Activated CD8-positive, alpha-beta memory T cell treated with anti-CD3 and anti-CD28 coated beads, Interleukin-2, amount 50 U/mL, for 1 hour (primary cell): ENCODE measurements around the gene RBM10.

ENCODE experiments used
- DNase-seq: peaks from one replicate; pipeline ENCODE4 v3.0.0-alpha.2; 2020; ENCODE audit errors: extremely low read depth

Gene RBM10

DNA sequence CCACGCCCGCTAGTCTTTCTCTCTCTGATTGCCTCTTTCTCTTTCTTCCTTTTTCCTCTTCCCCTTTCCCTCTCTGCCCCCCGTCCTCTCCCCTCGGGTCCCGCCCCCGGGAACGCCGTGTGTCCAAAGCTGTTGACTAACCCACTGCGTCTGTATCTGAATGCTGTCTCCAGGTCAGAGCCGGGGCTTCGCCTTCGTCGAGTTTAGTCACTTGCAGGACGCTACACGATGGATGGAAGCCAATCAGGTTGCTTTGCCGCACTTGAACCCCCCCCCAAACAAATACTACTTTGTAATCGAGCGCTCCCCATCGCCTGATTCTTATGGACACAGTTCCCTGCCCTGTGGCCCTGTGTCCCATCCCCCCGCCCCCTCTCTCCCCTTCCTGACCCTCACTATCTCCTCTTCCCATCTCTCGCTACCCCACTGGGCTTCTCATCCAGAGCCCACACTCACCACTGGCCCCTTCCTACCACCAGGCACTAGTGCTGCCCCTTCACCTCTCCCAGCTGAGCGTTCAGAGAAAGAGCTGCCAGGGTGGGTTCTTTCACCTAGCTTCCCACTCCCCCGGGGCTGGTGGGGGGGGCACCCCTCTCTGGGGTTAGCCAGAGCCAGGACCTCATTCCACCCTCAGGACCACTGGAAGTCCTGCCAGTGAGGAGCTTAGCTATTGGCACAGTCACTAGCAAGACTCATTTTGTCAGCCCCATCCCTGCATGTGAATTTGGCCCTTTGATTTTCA lies 30.0 kb downstream of the RBM10 start:
- no peak for DNase-seq

DNA sequence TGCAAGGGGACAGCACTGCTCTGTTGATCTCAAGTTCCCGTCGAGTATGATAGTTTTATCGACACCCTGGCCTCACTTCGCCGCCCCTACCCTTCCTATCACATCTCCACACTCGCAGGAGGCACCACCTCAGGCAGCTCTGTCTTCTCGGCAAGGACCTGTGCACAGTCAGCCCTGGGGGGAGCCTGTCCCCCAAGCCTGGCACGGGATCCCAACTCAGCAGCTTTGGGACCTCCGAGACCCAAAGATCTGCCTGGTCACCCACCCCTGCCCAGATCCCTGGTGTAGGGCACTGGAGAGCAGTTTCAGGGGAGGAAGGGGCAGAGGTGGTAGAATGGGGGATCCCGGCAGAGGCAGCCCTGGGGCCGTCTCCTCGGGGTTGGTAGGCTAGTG lies 30.6 kb downstream of the RBM10 start:
- DNase-seq = no peak

DNA sequence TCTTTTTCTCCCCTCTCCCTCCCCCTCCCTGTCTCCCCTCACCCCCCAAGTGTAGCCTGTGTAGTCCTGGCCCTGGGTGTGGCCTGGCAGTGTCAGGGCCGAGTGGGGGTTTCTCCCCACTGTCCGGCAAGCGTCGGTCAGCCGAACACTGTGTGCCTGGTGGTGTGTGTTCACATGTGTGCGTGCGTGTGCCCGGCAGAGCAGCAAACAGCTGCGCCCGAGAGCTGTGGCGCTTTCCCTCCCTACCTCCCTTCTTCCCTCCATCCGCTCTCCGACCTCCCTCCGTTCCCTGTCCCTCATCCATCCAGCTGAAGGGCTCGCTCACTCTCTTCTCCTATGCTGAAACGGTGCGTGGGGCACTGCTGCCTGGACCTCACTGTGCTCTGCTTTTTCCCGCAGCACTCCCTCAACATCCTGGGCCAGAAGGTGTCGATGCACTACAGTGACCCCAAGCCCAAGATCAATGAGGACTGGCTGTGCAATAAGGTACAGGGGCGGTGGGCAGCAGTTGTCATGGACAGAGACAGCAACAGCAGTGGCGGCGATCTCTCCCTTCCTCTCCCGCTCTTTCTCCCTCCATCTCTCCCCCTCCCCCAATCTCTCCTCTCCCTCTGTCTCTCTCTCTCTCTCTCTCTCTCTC lies 31.2 kb downstream of the RBM10 start:
- DNase-seq = no peak

DNA sequence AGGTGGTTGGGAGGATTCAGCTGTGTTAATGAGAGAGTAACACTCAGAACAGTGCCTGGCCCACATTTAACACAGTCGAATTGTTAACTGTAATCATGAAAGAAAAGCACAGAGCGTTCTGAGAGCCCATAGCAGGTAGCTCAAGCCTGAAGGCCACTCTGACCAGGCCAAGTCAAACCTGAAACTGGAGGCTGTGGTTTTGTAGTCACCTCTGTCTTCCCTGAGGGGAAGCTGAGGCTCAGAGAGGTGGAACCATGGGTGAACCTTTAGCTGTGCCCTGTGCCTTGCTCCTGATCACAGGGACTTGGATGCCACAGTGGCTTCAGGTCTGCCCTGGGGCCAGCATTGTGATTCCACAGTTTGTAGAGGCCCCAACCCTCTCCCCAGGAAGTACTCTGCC lies 32.1 kb downstream of the RBM10 start:
- no peak for DNase-seq

DNA sequence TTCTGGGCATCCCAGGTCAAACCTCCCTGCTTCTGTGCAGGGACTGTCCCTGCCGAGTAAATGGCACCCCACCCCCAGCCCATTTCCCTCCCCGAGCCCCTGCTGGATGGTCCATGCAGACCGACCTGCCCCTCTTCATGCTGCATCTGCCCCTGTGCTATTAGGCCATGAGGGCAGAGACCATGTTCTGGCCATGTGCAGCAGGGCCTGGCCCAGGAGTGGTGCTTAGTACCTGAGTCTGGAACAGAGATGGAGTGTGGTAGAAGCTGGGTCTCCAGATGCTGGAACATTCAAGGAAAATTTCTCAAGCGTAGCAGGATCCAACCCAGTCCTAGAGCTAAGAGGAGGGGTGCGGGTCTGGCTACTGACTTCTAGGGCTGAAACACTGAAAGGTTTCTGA lies 33.3 kb downstream of the RBM10 start:
- DNase-seq = no peak

DNA sequence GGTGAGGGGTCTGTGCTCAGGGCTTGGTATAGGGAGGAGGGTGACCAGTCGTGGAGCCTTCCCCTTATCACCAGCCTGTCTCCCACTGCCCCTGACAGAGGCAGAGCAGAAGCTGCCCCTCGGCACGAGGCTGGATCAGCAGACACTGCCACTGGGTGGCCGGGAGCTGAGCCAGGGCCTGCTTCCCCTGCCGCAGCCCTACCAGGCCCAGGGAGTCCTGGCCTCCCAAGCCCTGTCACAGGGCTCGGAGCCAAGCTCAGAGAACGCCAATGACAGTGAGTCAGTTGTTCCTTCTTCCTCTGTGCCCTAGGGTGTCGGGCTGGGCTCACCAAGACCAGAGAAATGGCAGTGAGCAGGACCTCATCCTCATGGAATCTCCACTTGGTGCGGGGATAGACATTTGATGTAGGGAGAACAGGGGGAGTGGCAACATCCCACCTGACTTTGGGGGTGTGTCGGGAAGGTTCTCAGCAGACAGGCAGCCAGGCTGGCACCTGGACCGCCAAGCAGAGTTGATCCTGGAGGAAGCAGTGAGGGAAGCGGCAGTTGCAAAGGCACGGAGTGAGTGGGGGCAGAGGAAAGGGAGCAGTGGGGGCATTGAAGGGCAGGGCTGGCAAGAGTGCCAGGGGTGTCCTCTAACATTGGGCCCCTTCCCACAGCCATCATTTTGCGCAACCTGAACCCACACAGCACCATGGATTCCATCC lies 34.4 kb downstream of the RBM10 start:
- no peak for DNase-seq

DNA sequence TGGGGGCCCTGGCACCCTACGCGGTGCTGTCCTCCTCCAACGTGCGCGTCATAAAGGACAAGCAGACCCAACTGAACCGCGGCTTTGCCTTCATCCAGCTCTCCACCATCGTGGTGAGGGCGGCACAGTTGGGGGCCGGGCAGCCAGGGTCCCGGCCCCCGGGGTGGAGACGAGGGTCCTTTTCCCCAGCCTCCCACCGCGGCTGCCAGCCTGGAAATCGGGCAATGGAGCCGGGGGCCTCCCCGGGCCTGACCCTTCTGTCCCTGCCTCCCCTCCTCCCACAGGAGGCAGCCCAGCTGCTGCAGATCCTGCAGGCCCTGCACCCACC lies 34.9 kb downstream of the RBM10 start:
- DNase-seq = no peak

DNA sequence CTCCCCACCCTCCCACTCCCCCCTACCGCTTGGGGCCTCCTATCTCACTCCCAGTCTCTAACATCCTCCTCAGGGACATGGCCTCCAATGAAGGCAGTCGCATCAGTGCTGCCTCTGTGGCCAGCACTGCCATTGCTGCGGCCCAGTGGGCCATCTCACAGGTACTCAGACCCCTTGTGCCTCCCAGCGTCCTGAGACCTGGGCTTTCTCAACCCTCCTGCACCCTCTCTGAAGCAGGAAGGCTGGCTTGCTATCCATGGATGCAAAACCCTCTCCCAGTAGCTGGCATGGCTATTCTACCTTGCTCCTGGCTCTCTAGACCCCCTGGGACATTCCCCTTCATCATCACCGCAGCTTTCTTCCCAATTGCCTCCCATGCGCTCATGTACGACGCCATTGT lies 35.3 kb downstream of the RBM10 start:
- DNase-seq = no peak

DNA sequence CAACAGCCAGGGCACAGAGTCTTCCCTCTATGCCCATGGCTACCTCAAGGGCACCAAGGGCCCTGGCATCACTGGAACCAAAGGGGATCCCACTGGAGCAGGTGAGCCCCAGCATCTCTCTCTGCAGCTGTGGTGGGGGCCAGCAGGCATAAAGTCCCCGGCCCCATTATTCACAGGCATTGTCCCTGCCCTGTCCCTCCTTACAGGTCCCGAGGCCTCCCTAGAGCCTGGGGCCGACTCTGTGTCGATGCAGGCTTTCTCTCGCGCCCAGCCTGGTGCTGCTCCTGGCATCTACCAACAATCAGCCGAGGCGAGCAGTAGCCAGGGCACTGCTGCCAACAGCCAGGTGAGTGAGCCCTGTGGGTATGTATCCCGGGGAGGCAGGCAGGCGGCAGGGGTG lies 36.3 kb downstream of the RBM10 start:
- no peak for DNase-seq

DNA sequence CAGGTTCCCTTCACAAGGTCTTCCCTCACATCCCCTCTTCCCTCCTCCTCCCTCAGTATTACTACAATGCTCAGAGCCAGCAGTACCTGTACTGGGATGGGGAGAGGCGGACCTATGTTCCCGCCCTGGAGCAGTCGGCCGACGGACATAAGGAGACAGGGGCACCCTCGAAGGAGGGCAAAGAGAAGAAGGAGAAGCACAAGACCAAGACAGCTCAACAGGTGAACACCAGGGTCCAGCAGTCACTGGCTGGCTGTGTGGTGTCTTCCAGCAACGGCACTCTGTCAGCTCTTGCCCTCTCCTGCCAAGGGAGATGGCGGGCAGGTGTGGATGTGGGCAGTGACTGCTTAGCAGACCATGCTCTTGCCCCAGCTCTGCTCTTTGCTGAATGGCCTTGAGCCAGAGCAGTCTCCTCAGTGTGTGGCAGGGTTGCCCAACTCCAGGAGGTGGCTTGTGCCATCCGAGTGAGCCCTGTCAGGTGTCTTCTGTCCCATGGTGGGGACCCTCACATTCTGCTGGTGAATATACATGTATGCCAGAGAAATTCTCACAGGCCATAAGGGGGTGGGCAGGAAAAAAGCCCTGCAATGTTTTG lies 37.2 kb downstream of the RBM10 start:
- no peak for DNase-seq

DNA sequence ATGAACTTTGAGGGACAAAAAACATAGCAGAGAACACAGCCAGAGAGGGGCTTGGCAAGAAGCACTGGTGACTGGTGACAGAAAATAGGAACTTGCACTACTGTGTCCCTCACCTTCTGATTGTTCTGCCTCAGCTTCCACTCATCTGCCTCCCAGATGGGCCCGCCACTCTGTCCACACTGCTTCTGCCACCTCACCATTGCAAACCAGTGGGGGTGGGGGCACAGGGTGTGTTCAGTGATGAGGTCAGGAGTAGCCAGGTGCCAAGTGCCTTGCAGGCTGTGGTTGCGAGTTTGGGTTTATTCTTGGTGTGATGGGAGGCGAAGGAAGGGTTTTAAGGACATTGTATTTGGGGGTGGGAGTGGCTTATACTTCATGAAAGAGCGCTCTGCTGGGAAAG lies 39.5 kb downstream of the RBM10 start:
- no peak for DNase-seq

DNA sequence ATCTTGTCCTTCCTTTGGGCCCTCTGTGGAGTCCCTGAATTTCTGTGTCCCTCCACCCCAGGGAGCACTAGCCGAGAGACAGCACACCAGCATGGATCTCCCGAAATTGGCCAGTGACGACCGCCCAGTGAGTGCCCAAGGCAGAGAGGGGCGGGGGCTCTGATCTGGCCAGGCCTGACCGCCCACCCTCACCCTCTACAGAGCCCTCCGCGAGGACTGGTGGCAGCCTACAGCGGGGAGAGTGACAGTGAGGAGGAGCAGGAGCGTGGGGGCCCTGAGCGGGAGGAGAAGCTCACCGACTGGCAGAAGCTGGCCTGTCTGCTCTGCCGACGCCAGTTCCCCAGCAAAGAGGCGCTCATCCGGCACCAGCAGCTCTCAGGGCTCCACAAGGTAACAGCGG lies 40.2 kb downstream of the RBM10 start:
- DNase-seq = no peak

DNA sequence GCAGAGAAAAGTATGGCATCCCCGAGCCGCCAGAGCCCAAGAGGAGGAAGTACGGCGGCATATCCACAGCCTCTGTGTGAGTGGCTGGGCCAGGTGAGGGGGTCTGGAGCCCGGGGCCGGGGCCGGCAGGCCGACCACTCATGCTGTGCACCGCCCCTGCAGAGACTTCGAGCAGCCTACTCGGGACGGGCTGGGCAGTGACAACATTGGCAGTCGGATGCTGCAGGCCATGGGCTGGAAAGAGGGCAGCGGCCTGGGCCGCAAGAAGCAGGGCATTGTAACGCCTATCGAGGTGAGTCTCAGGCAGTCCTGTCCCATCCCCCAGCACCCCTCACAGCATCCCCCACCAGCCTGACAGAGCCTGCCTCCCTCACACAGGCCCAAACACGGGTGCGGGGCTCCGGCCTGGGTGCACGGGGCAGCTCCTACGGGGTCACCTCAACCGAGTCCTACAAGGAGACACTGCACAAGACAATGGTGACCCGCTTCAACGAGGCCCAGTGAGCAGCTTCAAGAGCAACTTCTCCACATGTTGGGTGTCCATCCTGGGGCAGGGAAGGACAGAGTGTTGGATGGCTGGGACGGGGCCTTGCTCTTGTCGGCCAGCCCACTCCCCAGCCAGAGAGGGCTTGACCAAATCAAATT lies 41.2 kb downstream of the RBM10 start:
- no peak for DNase-seq

DNA sequence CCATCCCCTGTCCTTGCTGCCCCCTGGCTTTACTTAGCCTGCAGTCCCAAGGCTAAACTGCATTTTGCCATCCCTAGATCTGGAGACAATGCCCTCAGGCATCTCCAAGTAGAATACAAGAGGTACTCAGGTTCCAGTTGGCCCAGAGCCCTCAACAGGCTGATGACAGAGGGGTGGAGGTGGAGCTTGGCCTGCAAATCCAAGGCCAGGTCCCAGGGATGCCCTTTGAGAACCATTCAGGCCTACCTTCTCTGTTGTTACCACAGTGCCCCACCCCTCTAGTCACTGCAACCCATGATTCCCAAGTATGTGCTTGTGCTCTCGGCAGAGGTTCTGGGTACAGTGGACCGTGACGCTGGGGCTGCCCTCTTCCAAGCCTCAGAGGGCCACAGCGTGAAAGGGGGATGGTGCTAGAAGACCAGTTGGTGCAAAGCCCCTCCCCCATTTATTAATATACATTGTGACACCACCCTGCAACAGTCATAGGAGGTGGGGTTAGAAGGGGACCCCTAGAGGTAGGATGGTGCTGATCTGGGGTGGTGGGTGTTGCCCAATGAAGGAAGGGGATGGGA lies 42.2 kb downstream of the RBM10 start:
- no peak for DNase-seq

DNA sequence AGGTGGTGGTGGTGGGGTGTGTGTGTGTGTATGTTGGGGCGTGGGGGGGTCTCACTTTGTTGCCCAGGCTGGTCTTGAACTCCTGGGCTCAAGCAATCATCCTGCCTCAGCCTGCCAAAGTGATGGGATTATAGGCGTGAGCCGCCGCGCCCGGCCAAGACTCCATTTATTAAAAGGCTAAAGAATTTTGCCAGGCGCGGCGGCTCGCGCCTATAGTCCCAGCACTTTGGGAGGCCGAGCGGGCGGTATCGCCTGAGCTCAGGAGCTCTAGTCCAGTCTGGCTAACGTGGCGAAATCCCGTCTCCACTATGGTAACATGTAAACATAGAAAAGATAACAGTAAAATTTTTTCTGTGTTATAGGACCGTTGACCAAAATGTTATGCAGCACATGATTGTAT lies 44.9 kb downstream of the RBM10 start:
- no peak for DNase-seq

DNA sequence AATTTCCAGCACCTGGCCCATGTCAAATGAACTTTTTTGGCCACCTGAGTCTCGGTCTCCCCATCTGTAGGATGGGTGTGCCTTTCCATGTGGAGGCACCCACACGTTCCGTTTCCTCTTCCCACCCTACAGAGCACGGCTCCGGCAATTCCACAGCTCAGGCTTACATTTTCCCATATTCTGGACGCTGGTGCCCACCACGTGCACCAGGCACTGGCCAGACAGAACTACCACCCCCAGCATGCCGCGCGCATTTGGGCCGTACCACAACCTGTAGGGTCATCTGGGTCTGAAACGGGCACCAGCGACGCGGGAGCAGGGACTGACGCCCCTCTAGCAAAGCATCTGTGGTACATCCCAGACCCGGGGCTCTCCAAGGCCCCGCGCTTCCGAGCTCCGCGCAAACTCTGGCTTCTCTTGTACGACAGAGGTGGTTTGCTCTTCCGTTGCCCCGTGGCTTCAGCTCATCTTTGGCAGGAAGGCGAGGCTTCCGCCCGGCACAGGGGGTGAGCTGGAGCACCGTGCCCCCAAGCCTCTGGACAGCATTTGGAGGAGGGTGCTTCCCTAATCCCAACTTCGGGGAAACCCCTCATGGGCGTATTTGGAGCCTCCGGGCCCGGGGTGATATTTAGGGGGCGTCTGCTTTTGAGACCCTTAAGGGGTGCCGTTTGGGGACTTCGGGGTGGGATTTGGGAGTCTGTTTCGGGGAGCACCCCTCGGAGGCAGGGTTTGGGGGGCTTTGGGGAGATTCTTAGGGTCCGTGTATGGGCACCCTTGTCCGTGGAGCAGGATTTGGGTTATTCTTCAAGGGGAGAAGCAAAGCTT lies 45.6 kb downstream of the RBM10 start:
- DNase-seq = peak; percentile 68

DNA sequence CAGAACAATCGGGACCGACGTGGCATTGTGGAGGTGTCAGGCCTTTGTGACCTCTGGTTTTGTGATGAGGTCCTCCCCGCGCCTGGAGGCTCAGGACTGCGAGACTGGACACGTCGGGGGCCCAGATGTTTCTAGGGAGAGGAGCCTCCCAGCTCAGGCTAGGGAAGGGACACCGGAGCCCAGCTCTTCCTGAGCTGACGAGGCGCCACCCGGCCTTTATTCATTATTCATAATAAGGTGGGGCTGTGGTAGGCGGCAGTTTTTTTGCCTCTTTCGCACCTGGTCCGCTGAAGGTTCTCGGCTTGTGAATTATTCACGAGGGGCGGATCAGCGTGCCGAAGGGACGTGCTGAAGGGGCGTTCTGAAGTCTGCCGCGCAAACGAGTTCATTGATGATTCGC lies 46.3 kb downstream of the RBM10 start:
- DNase-seq = no peak

DNA sequence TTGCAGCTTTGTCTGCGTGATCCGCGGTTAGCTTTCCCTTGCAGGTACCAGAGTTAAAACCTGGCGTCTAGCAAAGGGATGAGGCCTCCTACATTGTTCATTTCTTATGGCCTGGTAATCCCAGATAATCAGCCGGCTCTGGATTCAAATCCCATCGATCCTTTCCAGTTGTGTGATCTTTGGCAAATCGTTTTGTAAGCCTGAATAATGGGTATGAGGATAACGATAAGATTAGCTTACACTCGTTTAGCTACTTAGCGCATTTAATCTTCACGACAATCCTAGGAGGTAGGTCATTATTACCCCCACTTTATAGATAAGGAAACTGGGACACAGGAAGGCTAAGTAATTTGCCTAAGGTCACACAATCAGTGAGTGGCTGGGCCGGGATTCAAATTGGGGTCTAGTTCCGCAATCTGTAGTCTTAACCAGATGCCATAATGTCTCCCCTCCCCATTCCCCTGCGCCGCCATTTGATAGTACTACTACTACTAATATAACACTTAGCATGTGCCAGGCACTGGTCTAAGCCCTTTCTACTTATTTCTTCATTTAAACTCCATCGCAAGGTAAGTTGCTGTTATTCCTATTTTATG lies 46.9 kb downstream of the RBM10 start:
- DNase-seq = no peak

DNA sequence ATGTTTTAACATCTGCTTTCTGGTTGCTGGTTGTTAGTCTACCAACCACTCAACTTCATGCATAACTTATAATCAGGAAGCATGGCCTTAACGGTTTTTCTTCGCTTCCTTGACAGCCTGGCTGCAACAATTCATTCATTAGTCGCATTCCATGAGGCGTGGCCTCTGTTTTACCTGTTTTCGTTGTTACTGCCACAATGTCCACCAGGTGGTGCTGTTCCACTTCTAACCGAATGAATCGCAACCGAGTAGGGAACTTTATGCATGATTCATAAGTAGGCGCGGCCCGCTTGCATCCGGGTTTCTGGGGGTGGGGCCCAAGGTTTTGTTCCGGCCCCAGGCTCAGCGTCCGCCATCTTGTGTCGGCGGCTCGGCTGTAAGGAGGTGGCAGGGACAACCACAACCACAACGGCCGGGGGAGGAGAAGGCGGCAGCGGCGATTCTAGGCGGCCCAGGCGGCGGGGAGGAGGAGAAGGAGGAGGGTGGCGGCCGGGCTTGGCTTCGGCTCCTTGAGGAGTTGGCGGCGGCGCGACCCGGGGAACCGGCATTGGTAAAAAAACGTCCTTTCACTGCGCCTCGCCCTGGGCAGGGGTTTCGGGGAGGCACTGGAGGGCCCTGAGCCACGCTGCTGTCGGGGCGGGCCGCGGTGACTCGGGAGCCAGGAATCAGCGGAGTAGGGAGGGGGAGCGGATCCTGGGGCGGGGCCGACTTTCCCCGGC lies 48.6 kb downstream of the RBM10 start, which contains the start of gene UBA1:
Gene UBA1 (plus strand): TSS at position 355 of the 719 bp plus-strand sequence. CDS start 4,974 bp downstream, outside the sequence.
- peak; percentile 95 for DNase-seq

DNA sequence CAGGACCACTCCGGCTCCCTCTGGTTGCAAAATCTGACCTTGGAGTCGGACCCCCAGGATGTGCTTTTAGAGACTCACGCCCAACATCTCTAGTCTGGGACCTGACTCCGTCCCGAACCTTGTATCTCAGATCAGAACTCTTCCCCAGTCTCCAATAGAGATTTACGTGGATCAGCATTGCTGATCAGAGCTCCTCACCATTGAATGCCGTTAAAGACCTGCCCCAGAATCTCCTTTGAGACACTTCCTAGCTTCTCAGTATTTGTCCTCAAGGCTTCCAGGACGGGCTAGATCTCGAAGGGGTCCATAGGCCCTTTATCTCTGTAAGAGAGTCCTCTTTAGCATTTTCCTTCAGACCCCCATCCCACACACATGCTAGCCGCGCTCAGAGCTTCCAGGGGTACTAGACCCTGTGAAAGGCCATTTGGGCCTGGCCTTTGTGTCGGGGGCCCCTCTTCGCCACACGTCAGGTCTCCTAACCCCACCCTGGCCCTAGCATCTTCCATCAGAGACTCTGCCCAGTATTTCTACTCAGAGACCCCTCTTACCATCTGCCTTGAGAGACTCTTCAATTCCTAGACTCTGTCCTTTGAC lies 49.3 kb downstream of the RBM10 start:
- DNase-seq = no peak
